ENCODE results near the gene GRIA3. TPM values are rescaled to one million over a fixed set of nuclear protein-coding genes. Genes with fewer than 3 reads are reported as not detected.

The GRIA3 gene
- total RNA-seq, 4 donors from 2014 or later = 0.33 to 0.73 (median 0.46) TPM; not detected in 1

GRCh38 chrX:123310112-123310511, 126.0 kb downstream of the GRIA3 start:
- Histone ChIP-seq H3K27me3 (no peaks in the 10 kb centered on the region), H3K4me3 (replicated peaks in 1 of 3) (no peak overlapping the region), H3K4me1 (no peaks in the 10 kb centered on the region), H3K9me3 (no peaks in the 10 kb centered on the region), H3K27ac (no peak overlapping the region), H3K36me3 (no peaks in the 10 kb centered on the region)
- intact Hi-C loops (cut with DNase I) = no loop called here
- no peak for TF ChIP-seq POLR2A (IDR thresholded peaks at IDR 0.05)
- no peak for TF ChIP-seq CTCF (IDR thresholded peaks at IDR 0.05)
- no peak for DNase-seq

GRCh38 chrX:123311486-123311885, 127.4 kb downstream of the GRIA3 start:
- no peaks in the 10 kb centered on the region for H3K27me3 ChIP-seq
- TF ChIP-seq CTCF (IDR thresholded peaks at IDR 0.05) = no peak
- TF ChIP-seq POLR2A (IDR thresholded peaks at IDR 0.05) = no peak
- WGBS, 2 donors = 81 to 93% methylated on average over 1 of the region's 1 CpG
- intact Hi-C loops (cut with DNase I) = no loop called here
- no peaks in the 10 kb centered on the region for H3K36me3 ChIP-seq
- DNase-seq = no peak
- H3K9me3 ChIP-seq = no peaks in the 10 kb centered on the region
- no peak overlapping the region for H3K27ac ChIP-seq
- no peaks in the 10 kb centered on the region for H3K4me1 ChIP-seq
- H3K4me3 ChIP-seq (replicated peaks in 1 of 3) = no peak overlapping the region

- intact Hi-C loops (cut with DNase I) = no loop called here
These were observed 129.4 kb downstream of the GRIA3 start for GRCh38 chrX:123313486-123313885.

GRCh38 chrX:123320622-123321021, 136.5 kb downstream of the GRIA3 start:
- H3K27me3 ChIP-seq = no peaks in the 10 kb centered on the region
- TF ChIP-seq POLR2A (IDR thresholded peaks at IDR 0.05) (no peak), CTCF (IDR thresholded peaks at IDR 0.05) (no peak)
- no peaks in the 10 kb centered on the region for H3K36me3 ChIP-seq
- H3K4me1 ChIP-seq = no peaks in the 10 kb centered on the region
- H3K9me3 ChIP-seq = no peaks in the 10 kb centered on the region
- H3K27ac ChIP-seq = no peak overlapping the region
- WGBS, 2 donors = 92 to 99% methylated on average over 4 of the region's 4 CpGs
- DNase-seq = no peak
- intact Hi-C loops (cut with DNase I) = no loop called here
- no peak overlapping the region for H3K4me3 ChIP-seq (replicated peaks in 1 of 3)

More at GRCh38 chrX:123313486-123313885, 129.4 kb downstream of the GRIA3 start:
- Histone ChIP-seq H3K4me1 (no peaks in the 10 kb centered on the region), H3K27me3 (no peaks in the 10 kb centered on the region), H3K4me3 (replicated peaks in 1 of 3) (no peak overlapping the region), H3K36me3 (no peaks in the 10 kb centered on the region), H3K9me3 (no peaks in the 10 kb centered on the region), H3K27ac (no peak overlapping the region)
- TF ChIP-seq CTCF (IDR thresholded peaks at IDR 0.05) (no peak), POLR2A (IDR thresholded peaks at IDR 0.05) (no peak)
- no peak for DNase-seq

GRCh38 chrX:123322536-123322935, 138.5 kb downstream of the GRIA3 start:
- TF ChIP-seq CTCF (IDR thresholded peaks at IDR 0.05) (no peak), POLR2A (IDR thresholded peaks at IDR 0.05) (no peak)
- WGBS, 2 donors = 19 to 21% methylated on average over 3 of the region's 3 CpGs
- Histone ChIP-seq H3K4me1 (no peaks in the 10 kb centered on the region), H3K27ac (no peak overlapping the region), H3K4me3 (replicated peaks in 1 of 3) (no peak overlapping the region), H3K27me3 (no peaks in the 10 kb centered on the region), H3K9me3 (no peaks in the 10 kb centered on the region), H3K36me3 (no peaks in the 10 kb centered on the region)
- no peak for DNase-seq
- intact Hi-C loops (cut with DNase I) = no loop called here
